GM12891 (cell line): ENCODE results near the gene MISP.

Source experiments
- PAX5 ChIP-seq: IDR thresholded peaks from 2 replicates; pipeline ENCODE4 v1.6.1; 2011; ENCODE audit warnings: low read length, moderate library complexity, mild to moderate bottlenecking; ENCODE audit not compliant: insufficient read depth, severe bottlenecking
- POLR2A ChIP-seq: IDR thresholded peaks from 2 replicates; pipeline ENCODE4 v1.6.1; 2011; ENCODE audit warnings: low read depth, low read length, control low read depth
- POLR2AphosphoS5 ChIP-seq: IDR thresholded peaks from 2 replicates; pipeline ENCODE4 v1.6.1; 2011; ENCODE audit warnings: low read depth, low read length, control low read depth
- POU2F2 ChIP-seq: IDR thresholded peaks from 2 replicates; pipeline ENCODE4 v1.6.1; 2011; ENCODE audit warnings: low read depth, mild to moderate bottlenecking, control low read depth, low read length, moderate library complexity
- TAF1 ChIP-seq: IDR thresholded peaks from 2 replicates; pipeline ENCODE4 v1.6.1; 2011; ENCODE audit warnings: low read depth, low read length, control low read depth

GRCh38 chr19:788686-788982, 37.7 kb downstream of the MISP start:
- no peak for TF ChIP-seq POLR2AphosphoS5
- TF ChIP-seq PAX5: no peak
- TF ChIP-seq POLR2A: no peak
- no peak for TF ChIP-seq TAF1
- TF ChIP-seq POU2F2: no peak
